Hematopoietic multipotent progenitor cell treated with erythropoietin and hydrocortisone succinate and interleukin-3 and kit ligand, for 17 days (in vitro differentiated cells): Measurements from ENCODE around the gene PLEKHA3.

Source experiments
- DNase-seq: peaks from one replicate; pipeline ENCODE4 v3.0.0-alpha.2; 2015; ENCODE audit warnings: low spot score

Gene PLEKHA3

GRCh38 chr2:178478439-178479274, 1.6 kb upstream of the PLEKHA3 start, which contains the start of gene FKBP7:
Gene FKBP7 (minus strand): TSS chr2:178478600. CDS start chr2:178478499, 101 bp downstream.
- peak; percentile 82 for DNase-seq

GRCh38 chr2:178479275-178479616, 1.0 kb upstream of the PLEKHA3 start:
- DNase-seq: no peak

- no peak for DNase-seq
These were observed 465 bp upstream of the PLEKHA3 start for GRCh38 chr2:178479758-178480226.

- DNase-seq: peak; percentile 40
These were observed 2.2 kb downstream of the PLEKHA3 start for GRCh38 chr2:178482437-178482836.

- DNase-seq: peak; percentile 58
These were observed 4.2 kb downstream of the PLEKHA3 start for GRCh38 chr2:178484245-178485041.

- no peak for DNase-seq
These were observed 5.1 kb downstream of the PLEKHA3 start for GRCh38 chr2:178485356-178485755.

GRCh38 chr2:178491612-178492011, 11.4 kb downstream of the PLEKHA3 start:
- no peak for DNase-seq

GRCh38 chr2:178496049-178496448, 15.8 kb downstream of the PLEKHA3 start:
- DNase-seq: no peak

GRCh38 chr2:178498137-178498536, 17.9 kb downstream of the PLEKHA3 start:
- DNase-seq: peak; percentile 23

- no peak for DNase-seq
These were observed 19.4 kb downstream of the PLEKHA3 start for GRCh38 chr2:178499640-178500039.

- DNase-seq: no peak
These were observed 22.5 kb downstream of the PLEKHA3 start for GRCh38 chr2:178502751-178503150.

GRCh38 chr2:178506101-178506500, 25.8 kb downstream of the PLEKHA3 start:
- no peak for DNase-seq

- DNase-seq: no peak
These were observed 26.3 kb downstream of the PLEKHA3 start for GRCh38 chr2:178506524-178506923.

GRCh38 chr2:178506949-178507348, 26.7 kb downstream of the PLEKHA3 start:
- no peak for DNase-seq

GRCh38 chr2:178508646-178509045, 28.4 kb downstream of the PLEKHA3 start:
- no peak for DNase-seq

- no peak for DNase-seq
These were observed 30.1 kb downstream of the PLEKHA3 start for GRCh38 chr2:178510384-178510783.

- no peak for DNase-seq
These were observed 32.2 kb downstream of the PLEKHA3 start for GRCh38 chr2:178512484-178512883.

- DNase-seq: no peak
These were observed 33.6 kb downstream of the PLEKHA3 start for GRCh38 chr2:178513876-178514275.

GRCh38 chr2:178514664-178515063, 34.4 kb downstream of the PLEKHA3 start:
- no peak for DNase-seq

GRCh38 chr2:178517496-178517895, 37.2 kb downstream of the PLEKHA3 start:
- no peak for DNase-seq

GRCh38 chr2:178521304-178522150, 41.3 kb downstream of the PLEKHA3 start:
- DNase-seq: no peak

GRCh38 chr2:178522950-178523595, 42.8 kb downstream of the PLEKHA3 start:
- DNase-seq: peak; percentile 86
